Esophagus mucosa (tissue), 1 donor: ENCODE results near the gene SRSF10. TPM values are rescaled to one million over a fixed set of nuclear protein-coding genes. Genes with fewer than 3 reads are reported as not detected.
"Not testable (repeated sequence)": the region's sequence is repeated elsewhere in the genome, so short reads cannot be mapped to it uniquely, and the experiment has no call there.

Experiments used
- ATAC-seq: fragments of 200-7000 bp; cut with Tn5 transposase; one replicate; pipeline ENCODE4 v1.9.1; 2020
- total RNA-seq: library from RNA; stranded (reverse); gene quantifications from one replicate; pipeline ENCODE4 v1.2.4, GENCODE V29; 2023
- donor health status: DM: yes; HTN: yes; CAD: no.

SRSF10 gene
- total RNA-seq, 1 donor from 2014 or later, result 48.5 TPM

DNA sequence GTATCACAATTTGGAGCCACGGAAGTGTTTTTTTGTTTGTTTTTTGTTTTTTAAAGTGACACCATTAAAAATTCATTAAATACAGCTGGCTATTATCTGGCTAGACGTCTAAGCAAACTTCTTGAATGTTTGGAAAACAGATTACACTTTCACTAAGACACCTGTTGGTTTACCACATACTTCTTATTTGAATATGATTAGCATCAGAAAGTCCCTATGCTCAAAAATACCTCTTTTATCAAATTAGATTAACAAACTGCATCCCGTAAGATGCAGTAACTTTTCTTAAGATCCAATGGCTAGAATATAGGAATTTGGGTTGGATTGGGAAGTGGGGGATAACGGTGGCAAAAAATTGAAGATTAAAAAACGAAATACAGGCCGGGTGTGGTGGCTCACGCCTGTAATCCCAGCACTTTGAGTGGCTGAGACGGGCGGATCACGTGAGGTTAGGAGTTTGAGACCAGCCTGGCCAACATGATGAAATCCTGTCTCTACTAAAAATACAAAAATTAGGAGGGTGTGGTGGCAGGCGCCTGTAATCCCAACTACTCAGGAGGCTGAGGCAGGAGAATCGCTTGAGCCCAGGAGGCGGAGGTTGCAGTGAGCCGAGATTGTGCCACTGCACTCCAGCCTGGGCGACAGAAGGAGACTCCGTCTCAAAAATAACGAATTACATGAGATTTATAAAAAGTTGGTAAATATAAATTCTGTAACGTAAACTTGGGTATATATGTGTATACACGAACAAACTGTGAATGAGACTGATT, 21.9 kb downstream of the SRSF10 start:
- ATAC-seq, result not testable (repeated sequence)

DNA sequence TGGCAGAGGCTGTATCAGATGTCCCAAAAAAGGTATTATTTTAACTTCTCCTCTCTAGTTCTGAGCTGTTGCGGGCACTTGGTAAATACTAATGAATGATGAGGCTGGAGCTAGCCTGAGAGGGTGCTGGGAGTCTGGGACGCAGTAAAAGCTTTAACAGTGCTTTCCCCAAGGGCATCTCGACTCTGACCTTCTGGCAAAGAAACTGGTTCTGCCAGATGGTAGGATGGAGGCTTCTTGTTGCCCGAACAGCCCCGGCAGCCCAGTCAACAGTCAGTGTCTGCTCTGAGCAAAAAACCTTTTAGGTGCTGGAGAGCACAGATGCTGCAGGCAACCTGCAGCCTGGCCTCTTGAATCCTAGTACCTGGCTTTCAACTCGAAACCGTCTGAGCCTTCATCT, 23.0 kb downstream of the SRSF10 start:
- ATAC-seq, result no peak

DNA sequence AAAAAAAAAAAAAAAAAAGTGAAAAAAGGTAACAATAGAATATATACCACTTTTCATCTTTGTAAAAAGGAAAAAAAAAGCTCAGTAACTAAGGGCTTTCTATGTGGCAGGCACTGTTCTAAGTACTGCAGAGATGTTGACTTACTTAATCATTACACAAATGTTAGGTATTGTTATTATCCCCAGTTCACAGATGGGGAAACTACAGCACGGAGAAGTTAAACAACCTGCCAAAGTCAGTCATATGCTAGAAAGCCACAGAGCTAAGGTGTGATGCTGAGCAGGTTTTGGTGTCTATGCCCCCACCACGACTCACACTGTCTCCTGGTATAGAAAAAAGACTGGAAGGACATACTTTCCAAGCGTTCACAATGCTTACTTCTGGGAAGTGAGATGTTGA, 27.1 kb downstream of the SRSF10 start:
- ATAC-seq, result no peak

DNA sequence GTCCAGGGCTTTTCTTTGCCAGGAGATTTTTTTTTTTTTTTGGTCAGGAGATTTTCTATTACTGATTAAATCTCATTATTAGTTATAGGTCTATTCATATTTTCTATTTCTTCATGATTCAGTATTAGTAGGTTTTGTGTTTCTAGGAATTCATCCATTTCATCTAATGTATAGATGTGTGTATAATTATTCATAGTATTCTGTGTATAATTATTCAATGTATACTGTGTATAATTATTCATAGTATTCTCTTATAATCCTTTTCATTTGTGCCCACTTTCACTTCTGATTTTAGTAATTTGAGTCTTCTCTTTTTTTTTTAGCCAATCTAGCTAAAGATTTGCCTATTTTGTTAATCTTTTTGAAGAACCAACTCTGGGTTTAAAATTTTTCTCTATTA, 32.8 kb downstream of the SRSF10 start:
- ATAC-seq, result no peak

DNA sequence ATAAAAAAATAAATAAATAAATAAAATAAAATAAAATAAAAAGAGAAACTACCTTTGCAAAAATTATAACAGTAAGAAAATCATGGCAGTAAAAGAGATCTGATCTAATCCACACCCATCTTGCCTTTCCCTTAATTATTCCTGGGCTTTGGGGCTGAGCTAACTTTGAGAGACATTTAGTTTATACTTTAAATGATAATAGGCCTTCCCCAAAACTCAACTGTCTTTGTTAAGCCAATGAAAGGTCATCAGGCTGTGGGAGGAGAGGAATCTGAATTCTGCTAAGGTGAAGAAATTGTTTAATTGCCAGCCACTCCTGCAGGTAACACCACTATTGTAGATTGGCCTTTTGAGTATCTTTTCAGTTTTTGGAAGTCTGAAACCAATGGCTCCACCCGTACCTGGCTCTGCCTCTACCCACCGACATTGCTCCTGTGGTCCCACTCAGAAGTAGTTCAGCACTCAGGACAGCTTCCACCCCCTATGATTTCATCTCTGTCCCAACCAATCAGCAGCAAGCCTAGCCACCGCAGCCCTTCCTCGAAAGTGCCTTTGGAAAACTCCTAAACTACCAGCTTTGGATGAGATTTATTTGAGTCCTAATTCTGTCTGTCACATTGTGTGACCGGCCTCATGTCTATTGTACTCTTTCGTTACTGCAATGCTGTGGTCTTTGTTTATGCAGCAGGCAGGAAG, 43.5 kb downstream of the SRSF10 start:
- ATAC-seq, result no peak

DNA sequence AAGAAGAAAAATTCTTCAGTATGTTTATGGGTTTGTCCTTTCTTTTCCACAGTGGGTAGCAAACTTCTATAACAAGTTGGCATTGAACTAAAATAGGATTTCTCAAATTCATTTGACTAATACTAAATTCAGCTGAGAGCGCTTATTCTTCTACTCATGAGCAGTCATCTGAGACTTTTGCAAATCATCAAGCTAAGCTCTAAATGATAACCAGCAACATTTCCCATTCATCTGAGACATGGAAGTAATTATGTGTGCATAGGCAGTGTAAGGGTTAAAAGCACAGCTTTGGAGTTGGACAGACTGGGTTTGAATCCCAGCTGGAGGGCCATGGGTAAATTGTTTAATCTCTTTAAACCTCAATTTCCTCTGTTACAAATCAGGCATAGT, 48.6 kb downstream of the SRSF10 start:
- no peak for ATAC-seq

DNA sequence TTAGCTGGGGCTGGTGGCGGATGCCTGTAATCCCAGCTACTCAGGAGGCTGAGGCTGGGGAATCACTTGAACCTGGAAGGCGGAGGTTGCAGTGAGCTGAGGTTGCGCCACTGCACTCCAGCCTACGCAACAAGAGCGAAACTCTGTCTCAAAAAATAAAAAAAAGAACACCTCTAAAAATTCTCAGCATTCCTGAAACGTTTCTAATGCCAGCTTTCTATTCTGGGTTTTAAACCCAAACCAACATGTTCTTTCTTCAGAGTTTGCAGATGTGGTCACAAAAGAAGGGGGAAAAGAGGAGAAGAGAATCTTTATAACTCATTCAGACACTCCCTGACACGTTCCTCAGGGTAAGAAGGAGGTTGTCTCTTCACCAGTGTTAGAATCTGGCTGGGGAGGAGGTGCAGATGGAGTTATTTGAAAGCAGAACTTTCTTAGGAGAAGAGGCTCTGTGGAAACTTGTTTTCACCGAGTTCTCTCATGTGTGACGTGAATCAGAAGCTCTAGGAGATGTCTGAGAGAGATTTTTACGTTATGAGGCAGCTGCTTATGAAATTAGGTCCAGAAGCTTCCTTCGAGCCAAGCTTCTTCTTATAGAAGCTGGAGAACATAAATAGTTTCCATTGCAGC, 49.2 kb downstream of the SRSF10 start:
- ATAC-seq, result peak; percentile 17

DNA sequence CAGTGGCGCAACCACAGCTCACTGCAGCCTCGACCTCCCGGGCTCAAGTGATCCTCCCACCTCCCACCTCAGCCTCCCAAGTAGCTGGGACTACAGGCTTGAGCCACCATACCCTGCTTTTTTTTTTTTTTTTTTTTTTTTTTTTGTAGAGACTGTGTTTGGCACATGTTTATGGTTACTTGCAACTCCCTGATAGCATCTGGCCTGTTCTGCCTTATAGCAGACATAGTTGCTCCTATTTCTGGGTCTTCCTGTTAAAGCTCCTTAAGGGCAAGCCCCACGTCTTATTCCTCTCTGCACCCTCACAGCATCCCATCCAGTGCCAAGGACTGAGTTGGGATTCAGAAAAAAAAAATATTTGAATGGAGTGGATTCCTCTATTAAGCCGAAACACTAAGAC, 49.9 kb downstream of the SRSF10 start:
- no peak for ATAC-seq

DNA sequence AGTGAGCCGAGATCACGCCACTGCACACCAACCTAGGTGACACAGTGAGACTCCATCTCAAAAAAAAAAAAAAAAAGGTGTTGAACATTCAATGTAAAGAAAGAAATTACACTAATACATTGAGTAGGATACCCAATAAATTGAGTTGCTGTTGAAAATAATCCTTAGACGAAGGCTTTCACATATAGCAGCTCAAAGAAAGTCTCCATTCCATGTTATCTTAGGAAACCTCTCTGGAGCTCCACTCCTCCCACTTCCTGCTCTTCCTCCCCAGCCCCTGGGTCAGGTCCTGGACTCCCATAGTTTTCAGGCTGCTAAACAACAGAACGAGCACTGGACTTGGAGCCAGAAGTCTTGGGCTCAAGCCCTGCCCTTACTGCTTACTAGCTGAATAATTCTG, 51.3 kb downstream of the SRSF10 start:
- ATAC-seq, result no peak

DNA sequence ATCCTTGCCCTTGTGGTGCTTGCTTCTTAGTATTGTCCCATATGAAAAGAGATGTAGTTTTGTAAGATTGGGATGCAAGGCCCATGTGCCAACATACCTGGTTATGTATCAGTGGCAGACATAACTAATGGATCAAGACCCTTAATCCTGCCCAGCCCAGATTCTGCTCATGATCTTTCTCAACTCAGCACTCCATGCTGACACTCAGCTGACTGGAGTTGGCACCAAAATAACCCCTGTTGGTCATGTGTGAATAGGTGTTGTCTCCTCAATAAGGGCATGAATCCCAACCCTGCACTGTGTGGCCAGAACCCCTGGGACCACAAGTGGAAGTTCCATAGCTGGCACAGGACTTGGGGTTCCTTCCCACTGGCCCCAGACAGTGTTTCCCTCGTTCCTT, 53.0 kb downstream of the SRSF10 start:
- ATAC-seq, result peak; percentile 20

DNA sequence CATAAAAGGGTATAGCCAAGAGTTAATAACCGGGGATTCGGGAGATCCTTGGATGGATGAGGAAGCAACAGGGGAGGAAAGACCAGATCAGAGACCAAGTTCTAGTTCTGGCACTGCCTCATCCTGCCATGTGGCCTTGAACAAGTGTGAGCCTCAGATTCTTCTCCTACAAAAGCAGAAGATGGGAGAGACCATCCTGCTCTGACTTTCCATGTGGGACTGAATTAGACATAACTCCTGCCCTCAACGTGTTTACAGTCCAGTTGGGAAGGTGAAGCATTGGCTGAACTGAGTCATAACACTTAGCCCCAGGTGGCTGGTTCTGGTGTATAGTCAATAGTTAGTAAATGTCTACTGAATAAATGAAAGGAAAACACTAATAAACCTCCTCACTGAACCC, 54.8 kb downstream of the SRSF10 start:
- ATAC-seq, result no peak

DNA sequence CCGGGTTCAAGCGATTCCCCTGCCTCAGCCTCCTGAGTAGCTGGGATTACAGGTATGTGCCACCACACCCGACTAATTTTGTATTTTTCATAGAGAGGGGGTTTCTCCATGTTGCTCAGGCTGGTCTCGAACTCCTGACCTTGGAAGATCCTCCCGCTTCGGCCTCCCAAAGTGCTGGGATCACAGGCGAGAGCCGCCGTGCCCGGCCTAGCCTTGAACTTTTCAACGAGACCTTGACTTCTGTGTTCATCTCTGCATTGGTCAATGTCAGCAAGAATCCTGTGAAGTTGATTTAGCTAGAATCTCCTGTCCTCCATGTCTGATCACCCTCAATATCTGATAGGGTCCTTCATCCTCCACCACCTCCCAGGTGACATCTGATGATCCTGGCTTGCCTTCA, 55.5 kb downstream of the SRSF10 start:
- no peak for ATAC-seq

DNA sequence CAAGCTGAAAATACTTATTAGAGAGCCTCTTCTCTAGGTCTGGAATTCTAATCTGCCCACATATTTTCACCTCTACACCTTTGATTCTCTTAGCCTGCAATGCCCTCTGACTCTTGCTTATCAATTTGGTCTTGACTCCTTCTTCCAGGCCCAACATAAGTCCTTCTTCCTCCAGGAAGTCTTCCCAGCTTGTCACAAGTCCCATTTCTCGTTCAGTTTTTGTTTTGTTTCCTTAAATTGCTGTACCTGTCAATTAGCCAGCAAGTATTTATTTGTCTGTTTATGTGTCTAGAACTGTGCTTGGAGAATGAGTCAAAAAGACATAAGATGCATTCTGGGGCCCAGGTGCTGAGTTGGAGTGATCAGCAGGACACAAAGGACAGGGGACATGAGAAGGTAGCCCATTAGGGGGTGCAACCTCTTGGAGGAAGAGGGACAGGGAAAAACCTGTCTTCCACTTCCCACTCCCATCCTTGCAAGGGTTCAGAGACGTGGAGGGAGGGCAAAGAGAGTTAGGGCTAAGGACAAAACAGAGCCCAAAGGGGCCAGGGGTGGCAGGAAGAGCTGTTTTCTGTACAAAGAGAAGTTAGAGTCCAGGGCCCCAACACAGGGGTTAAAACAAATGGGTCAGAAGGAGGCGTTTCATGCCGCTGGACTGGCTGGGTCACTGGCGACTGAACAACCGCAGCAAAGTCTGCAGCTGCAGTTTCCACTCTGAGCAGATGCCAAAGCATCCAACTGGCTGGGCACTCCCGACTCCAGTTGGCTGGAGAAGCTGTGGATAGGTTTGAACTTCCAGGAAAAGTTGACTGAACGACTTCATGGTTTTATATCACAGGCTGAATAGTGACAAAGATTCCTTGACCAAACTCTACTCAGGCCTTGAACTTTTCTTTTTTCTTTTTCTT, 56.3 kb downstream of the SRSF10 start:
- ATAC-seq, result no peak

DNA sequence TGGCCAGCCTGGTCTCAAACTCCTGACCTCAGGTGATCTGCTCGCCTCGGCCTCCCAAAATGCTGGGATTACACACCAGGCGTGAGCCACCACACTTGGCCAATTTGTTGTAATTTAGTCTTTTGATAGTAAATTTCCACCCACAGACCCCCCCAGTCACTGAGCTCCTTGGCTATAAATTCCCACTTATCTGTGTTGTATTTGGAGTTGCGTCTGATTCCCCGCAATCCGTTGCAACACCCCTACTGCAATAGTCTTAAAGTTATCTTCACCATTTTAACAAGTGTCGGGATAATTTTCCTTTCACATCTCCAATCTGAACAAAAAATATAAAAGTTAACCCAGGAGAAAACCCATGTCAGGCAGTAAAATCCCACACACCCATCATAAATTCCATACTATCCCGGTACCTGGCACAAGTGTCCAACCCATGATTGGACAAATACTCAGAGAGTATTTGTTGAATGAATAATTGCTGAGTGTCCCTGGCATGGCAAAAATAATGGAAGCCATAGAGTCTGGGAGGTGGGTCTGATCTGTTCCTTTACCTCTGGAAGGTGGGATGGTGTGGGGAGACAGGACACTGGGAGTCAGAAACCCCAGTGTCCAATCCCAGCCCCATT, 57.7 kb downstream of the SRSF10 start:
- no peak for ATAC-seq

DNA sequence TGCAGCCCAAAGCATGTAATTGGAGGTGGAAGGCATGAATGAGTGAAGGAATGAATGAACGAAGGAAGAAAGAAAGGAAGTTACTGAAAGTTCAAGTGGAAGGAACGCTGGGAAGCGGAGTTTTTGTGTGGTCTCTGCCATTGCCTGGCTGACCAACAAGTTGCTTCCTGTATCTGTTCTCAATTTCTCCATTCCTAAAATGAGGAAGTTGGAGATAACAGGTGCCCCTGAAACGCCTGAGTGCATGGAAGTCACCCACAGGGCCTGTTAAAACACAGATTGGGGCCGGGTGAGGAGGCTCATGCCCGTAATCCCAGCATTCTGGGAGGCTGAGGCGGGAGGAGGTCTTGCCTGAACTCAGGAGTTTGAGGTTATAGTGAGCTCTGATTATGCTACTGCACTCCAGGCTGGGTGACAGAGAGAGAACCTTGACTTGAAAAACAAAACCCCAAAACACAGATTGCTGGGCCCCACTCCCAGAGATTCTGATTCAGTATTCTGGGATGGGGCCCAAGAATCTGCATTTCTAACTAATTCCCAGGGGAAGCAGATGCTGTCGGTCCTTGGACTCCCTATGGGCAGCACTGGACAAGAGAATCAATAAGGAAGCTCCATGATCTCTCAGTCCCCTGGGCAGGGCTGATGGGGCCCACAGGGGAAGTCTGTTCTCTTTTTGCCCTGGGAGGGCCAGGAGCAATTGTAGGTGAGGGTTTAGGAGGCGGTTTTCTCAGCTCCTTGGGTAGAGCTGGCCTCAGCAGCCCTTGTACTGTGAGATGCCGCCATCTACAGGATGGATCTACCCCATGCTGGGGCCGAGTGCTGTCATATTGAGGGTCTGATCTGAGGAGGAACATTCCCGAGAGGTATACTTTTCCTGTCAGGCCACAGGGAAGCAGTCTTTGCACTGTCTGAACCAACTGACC, 63.7 kb downstream of the SRSF10 start:
- peak; percentile 78 for ATAC-seq

DNA sequence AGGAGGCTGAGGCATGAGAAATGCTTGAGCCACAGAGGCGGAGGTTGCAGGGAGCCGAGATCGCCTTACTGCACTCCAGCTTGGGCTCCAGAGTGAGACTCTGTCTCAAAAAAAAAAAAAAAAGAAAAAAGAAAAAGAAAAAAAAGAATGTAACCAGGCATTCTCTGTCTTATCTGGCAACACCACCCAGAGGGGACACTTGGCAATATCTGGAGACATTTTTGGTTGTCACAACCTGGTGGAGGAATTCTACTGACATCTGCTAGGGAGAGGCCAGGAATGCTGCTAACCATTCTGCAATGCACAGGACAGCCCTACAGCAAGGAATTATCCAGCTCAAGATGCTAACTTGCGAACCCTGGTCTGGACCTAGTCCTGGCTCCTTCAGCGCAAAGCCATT, 64.7 kb downstream of the SRSF10 start:
- no peak for ATAC-seq

DNA sequence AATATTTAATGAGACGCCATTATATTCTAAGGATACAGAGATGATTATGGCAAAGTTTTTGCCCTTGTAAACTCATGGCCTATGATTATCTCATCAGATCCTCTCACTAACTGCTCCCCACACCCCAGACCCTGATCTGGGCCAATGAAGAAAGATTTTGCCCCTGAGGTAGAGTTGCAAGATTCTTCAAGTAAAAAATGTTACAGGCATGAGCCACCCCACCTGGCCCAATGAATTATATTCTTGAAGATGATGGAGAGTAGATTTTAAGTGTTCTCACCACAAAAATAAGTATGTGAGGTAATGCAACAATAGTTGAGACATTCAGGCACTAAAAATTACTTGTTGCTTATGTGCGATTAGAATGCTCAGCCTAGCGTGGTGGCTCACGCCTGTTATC, 65.2 kb downstream of the SRSF10 start:
- ATAC-seq, result no peak
